ENCODE results near the gene PRDM13.

DNA sequence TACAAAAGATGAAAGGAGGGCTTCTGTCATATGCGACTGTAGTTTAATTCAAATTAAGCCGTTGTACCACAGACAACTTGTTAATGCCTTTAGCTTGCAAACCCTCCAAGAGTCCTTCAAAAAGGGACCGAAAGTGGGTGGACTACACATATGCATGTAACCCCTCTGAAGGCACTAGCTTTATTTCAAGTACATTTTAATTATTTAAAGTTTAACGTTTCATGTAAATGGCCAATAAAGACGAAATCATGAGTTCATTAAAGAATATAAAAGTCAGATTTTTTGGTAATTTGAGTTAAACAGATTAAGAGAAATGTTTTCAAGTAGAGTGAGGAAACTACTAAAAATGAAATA, 12.8 kb downstream of the PRDM13 start:
- TF ChIP-seq, protein P1, sequence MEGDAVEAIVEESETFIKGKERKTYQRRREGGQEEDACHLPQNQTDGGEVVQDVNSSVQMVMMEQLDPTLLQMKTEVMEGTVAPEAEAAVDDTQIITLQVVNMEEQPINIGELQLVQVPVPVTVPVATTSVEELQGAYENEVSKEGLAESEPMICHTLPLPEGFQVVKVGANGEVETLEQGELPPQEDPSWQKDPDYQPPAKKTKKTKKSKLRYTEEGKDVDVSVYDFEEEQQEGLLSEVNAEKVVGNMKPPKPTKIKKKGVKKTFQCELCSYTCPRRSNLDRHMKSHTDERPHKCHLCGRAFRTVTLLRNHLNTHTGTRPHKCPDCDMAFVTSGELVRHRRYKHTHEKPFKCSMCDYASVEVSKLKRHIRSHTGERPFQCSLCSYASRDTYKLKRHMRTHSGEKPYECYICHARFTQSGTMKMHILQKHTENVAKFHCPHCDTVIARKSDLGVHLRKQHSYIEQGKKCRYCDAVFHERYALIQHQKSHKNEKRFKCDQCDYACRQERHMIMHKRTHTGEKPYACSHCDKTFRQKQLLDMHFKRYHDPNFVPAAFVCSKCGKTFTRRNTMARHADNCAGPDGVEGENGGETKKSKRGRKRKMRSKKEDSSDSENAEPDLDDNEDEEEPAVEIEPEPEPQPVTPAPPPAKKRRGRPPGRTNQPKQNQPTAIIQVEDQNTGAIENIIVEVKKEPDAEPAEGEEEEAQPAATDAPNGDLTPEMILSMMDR (IDR thresholded peaks at IDR 0.05) = no peak
- no peak for TF ChIP-seq EZH2phosphoT487 (IDR thresholded peaks at IDR 0.05)
- peak; percentile 80 for TF ChIP-seq EZH2 (IDR thresholded peaks at IDR 0.05)
